CD4-positive, alpha-beta T cell (primary cell): ENCODE data around the gene GLMP. TPM values are rescaled to one million over a fixed set of nuclear protein-coding genes. Genes with fewer than 3 reads are reported as not detected.

Experiments used
- ATAC-seq: fragments of 200-7000 bp; cut with Tn5 transposase; one replicate; pipeline ENCODE4 v1.10.0; 2022; ENCODE audit warnings: mild to moderate bottlenecking; ENCODE audit not compliant: poor library complexity
- CTCF ChIA-PET: fragments of 350-600 bp; sonication (Branson Sonifier 250); formaldehyde crosslinking; loops from one replicate; lab custom pipeline; 2021; ENCODE audit warnings: antibody characterized with exemption, inconsistent platforms; lab: Charles Lee
- POLR2A ChIA-PET: fragments of 350-600 bp; sonication (Branson Sonifier 250); formaldehyde crosslinking; loops from one replicate; lab custom pipeline; 2021; ENCODE audit warnings: antibody characterized with exemption, inconsistent platforms; lab: Charles Lee
- DNase-seq, 14 experiments: peaks; one replicate each; pipeline ENCODE4 v3.0.0-alpha.2; 2013 to 2020; ENCODE audit warnings: mixed read lengths in 2 of 14
- H3K27ac ChIP-seq, 2 donors: one replicate each; pipeline versions ENCODE4 v1.5.1 to v1.7.0; 2013; ENCODE audit warnings: low read length in 2 of 2, low read depth in 1 of 2, mild to moderate bottlenecking in 1 of 2
- H3K27me3 ChIP-seq, 2 experiments: 1 replicate in 1 of 2; 2 replicates in 1 of 2; pipeline versions ENCODE4 v1.6.1 to v1.7.0; 2013; ENCODE audit warnings: low read length in 2 of 2, control low read depth in 1 of 2, mild to moderate bottlenecking in 1 of 2, moderate library complexity in 1 of 2; ENCODE audit not compliant: insufficient read depth in 2 of 2, control insufficient read depth in 1 of 2
- H3K36me3 ChIP-seq: one replicate; pipeline ENCODE4 v1.6.1; 2013; ENCODE audit warnings: low read length, control low read depth; ENCODE audit not compliant: insufficient read depth
- H3K4me1 ChIP-seq: one replicate; pipeline ENCODE4 v1.6.1; 2013; ENCODE audit warnings: low read length, control low read depth; ENCODE audit not compliant: insufficient read depth
- H3K4me3 ChIP-seq: one replicate; pipeline ENCODE4 v1.5.1; 2013; ENCODE audit warnings: mild to moderate bottlenecking, low read length, moderate library complexity
- H3K9me3 ChIP-seq, 2 experiments: 1 replicate in 1 of 2; 2 replicates in 1 of 2; pipeline versions ENCODE4 v1.6.1 to v1.7.0; 2013; ENCODE audit warnings: low read length in 2 of 2, mild to moderate bottlenecking in 2 of 2, control low read depth in 1 of 2, moderate library complexity in 1 of 2; ENCODE audit not compliant: control insufficient read depth in 1 of 2, insufficient read depth in 1 of 2
- H3K27ac Mint-ChIP-seq: one replicate; pipeline ENCODE4 v1.8.0; 2020; ENCODE audit warnings: mixed read lengths
- H3K27me3 Mint-ChIP-seq: one replicate; pipeline ENCODE4 v1.8.0; 2021; ENCODE audit warnings: mixed read lengths
- H3K36me3 Mint-ChIP-seq: one replicate; pipeline ENCODE4 v1.8.0; 2021; ENCODE audit warnings: low read depth, mixed read lengths
- H3K4me1 Mint-ChIP-seq: one replicate; pipeline ENCODE4 v1.8.0; 2021; ENCODE audit warnings: low read depth, mixed read lengths
- H3K4me3 Mint-ChIP-seq: one replicate; pipeline ENCODE4 v1.8.0; 2020; ENCODE audit warnings: mild to moderate bottlenecking, mixed read lengths
- H3K9me3 Mint-ChIP-seq: one replicate; pipeline ENCODE4 v1.8.0; 2020; ENCODE audit warnings: mixed read lengths
- intact Hi-C, 2 experiments: fragments of 100-400 bp; cut with DNase I in 1 of 2; cut with micrococcal nuclease in 1 of 2; formaldehyde crosslinking; loops; one replicate each; pipeline versions ENCODE4 v1.15.1 to v1.9.0; 2023 to 2025; cut with DNase I, micrococcal nuclease
- total RNA-seq, 174 experiments: library from RNA in 2 of 174; stranded (reverse) in 2 of 174; gene quantifications; one replicate each; pipeline ENCODE4 v1.2.3 and lab custom pipeline; 2021 to 2026
- TF ChIP-seq, protein P1 (sequence below): fragments of 200-600 bp; IDR thresholded peaks from one replicate; pipeline ENCODE4 v1.8.0; 2022; ENCODE audit warnings: antibody characterized with exemption, mild to moderate bottlenecking

GLMP gene
- total RNA-seq, 2 experiments from 2014 or later, result 12.3 to 16.1 TPM

- CTCF ChIA-PET, result no interaction called here
- Mint-ChIP-seq H3K4me3 (peak overlapping the region; percentile 66), H3K9me3 (no peaks in the 10 kb centered on the region), H3K36me3 (peaks cover 26% of the 10 kb centered on the region), H3K4me1 (peaks cover 21% of the 10 kb centered on the region), H3K27ac (peak overlapping the region; percentile 17), H3K27me3 (no peaks in the 10 kb centered on the region)
- no peak overlapping the region for H3K4me3 ChIP-seq
- H3K27me3 ChIP-seq, result no peaks in the 10 kb centered on the region
- ATAC-seq, result no peak
- H3K36me3 ChIP-seq, result peaks cover 27% of the 10 kb centered on the region
- POLR2A ChIA-PET, result interaction anchor here (3.6 kb wide), 1 partner anchor 10 kb away, joined by 37 read pairs; the partner anchor contains the start of genes SMG5 and TMEM79
- TF ChIP-seq, protein P1, sequence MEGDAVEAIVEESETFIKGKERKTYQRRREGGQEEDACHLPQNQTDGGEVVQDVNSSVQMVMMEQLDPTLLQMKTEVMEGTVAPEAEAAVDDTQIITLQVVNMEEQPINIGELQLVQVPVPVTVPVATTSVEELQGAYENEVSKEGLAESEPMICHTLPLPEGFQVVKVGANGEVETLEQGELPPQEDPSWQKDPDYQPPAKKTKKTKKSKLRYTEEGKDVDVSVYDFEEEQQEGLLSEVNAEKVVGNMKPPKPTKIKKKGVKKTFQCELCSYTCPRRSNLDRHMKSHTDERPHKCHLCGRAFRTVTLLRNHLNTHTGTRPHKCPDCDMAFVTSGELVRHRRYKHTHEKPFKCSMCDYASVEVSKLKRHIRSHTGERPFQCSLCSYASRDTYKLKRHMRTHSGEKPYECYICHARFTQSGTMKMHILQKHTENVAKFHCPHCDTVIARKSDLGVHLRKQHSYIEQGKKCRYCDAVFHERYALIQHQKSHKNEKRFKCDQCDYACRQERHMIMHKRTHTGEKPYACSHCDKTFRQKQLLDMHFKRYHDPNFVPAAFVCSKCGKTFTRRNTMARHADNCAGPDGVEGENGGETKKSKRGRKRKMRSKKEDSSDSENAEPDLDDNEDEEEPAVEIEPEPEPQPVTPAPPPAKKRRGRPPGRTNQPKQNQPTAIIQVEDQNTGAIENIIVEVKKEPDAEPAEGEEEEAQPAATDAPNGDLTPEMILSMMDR, result no peak
- DNase-seq, result no peak
- H3K9me3 ChIP-seq, result no peaks in the 10 kb centered on the region
- no peak overlapping the region for H3K27ac ChIP-seq
- peaks cover 19% of the 10 kb centered on the region for H3K4me1 ChIP-seq
- intact Hi-C loops, result no loop called here
Measured at GRCh38 chr1:156293098-156293434, 2.4 kb downstream of the GLMP start.

DNA sequence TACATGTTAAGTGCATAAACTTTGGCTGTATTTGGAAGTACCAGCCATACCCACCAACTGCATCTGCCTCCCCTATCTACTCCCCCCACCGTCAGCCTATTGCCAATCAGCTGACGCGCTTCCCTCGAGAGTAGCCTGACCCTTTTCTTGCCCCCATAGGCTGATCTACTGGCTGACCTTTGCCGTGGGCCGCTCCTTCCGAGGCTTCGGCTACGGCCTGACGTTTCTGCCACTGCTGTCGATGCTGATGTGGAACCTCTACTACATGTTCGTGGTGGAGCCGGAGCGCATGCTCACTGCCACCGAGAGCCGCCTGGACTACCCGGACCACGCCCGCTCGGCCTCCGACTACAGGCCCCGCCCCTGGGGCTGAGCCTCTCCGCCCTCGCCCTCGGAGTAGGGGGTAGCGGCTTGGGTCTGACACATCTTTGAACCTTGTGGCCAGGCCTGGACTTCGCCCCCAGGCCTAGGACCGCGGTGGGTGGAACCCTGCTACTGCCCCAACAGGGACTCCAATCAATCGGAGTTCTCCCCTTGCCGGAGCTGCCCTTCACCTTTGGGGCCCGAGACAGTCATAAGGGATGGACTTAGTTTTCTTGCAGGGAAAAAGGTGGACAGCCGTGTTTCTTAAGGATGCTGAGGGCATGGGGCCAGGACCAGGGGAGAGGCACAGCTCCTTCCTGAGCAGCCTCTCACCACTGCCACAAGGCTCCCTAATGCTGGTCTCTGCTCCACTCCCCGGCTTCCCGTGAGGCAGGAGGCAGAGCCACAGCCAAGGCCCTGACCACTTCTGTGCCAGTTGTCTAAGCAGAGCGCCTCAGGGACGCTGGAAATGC, 4.0 kb downstream of the GLMP start:
- Histone ChIP-seq H3K9me3 (no peaks in the 10 kb centered on the region), H3K4me3 (no peak overlapping the region), H3K36me3 (peaks cover 28% of the 10 kb centered on the region), H3K27me3 (no peaks in the 10 kb centered on the region), H3K27ac (no peak overlapping the region), H3K4me1 (peaks cover 19% of the 10 kb centered on the region)
- TF ChIP-seq, protein P1, result no peak
- Mint-ChIP-seq H3K36me3 (peaks cover 26% of the 10 kb centered on the region), H3K4me1 (peaks cover 21% of the 10 kb centered on the region), H3K27ac (peak overlapping the region; percentile 44), H3K27me3 (no peaks in the 10 kb centered on the region), H3K4me3 (no peak overlapping the region), H3K9me3 (no peaks in the 10 kb centered on the region)
- ChIA-PET CTCF (no interaction called here), POLR2A (interaction anchor here (1.0 kb wide), 1 partner anchor 8 kb away, joined by 5 read pairs; no protein-coding TSS in a partner anchor)
- peak in 5 of 14 experiments; percentile 6 to 55 (median 25) for DNase-seq
- no peak for ATAC-seq
- intact Hi-C loops, result no loop called here

GRCh38 chr1:156289857-156290256, 5.6 kb downstream of the GLMP start:
- Mint-ChIP-seq H3K27me3 (no peaks in the 10 kb centered on the region), H3K4me1 (peaks cover 11% of the 10 kb centered on the region), H3K9me3 (no peaks in the 10 kb centered on the region), H3K4me3 (no peak overlapping the region), H3K36me3 (peaks cover 21% of the 10 kb centered on the region), H3K27ac (peak overlapping the region; percentile 36)
- DNase-seq, result no peak
- H3K9me3 ChIP-seq, result no peaks in the 10 kb centered on the region
- no peak overlapping the region for H3K4me3 ChIP-seq
- no peak overlapping the region for H3K27ac ChIP-seq
- H3K4me1 ChIP-seq, result peaks cover 12% of the 10 kb centered on the region
- ChIA-PET POLR2A (no interaction called here), CTCF (no interaction called here)
- peaks cover 41% of the 10 kb centered on the region for H3K36me3 ChIP-seq
- H3K27me3 ChIP-seq, result no peaks in the 10 kb centered on the region
- intact Hi-C loops, result no loop called here
- TF ChIP-seq, protein P1, result no peak
- ATAC-seq, result no peak
